HG02885 (cell line): Measurements from ENCODE around the gene STAC2.

Source experiments
- ATAC-seq: cut with Tn5 transposase; IDR thresholded peaks from one replicate; pipeline ENCODE4 v1.9.1; 2021; ENCODE audit warnings: mild to moderate bottlenecking; ENCODE audit not compliant: unreplicated experiment, poor library complexity

STAC2 gene

DNA sequence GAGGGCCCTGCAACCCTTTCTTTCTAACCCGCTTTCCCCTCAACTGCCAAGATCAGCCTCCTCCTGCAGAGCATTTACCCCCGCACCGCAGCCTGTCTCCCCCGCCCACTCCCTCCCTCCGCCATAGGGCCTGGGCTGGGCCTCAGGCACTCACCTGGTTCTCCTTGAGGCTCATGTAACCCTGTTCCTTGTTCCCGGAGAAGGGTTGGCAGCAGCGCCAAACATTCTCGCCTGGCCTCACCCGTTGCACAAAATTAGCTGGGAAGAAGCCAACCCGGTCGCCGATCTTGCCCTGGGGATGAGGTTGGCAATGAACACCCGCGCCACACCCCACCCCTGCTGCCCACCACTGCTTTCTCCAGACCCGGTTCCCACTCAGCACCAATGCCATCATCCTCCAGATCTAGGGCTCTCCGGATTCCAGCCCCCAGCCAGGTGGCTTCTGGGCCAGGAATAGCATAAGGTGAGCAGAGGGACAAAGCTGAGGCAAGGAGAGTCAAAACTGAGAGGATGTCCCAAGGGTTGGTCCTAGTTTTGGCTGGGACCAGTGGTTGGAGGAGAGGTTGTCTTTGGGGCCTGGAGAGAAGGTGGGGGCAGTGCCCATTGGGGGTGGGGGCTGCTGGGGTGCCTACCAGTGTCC is 12.8 kb downstream of the STAC2 start:
- ATAC-seq = no peak

- ATAC-seq = no peak
Observed at GRCh38 chr17:39212195-39212810, 13.4 kb downstream of the STAC2 start.

DNA sequence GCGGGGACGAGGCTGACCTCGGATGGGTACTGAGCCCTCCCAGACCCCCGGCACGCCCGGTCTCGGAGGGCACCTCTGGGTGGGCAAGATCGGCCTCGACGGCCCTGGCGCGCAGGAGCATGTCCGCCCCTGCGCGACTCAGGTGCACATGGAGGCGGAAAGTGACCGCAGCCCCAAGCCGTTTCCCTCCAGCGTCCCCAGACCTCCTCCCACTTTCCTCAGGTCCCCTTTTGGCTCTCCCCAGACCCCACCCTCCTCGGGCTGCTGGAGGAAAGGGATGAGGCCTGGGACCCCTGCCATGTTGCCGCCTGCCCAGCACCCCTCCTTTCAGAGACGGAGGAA is 15.7 kb downstream of the STAC2 start:
- no peak for ATAC-seq

DNA sequence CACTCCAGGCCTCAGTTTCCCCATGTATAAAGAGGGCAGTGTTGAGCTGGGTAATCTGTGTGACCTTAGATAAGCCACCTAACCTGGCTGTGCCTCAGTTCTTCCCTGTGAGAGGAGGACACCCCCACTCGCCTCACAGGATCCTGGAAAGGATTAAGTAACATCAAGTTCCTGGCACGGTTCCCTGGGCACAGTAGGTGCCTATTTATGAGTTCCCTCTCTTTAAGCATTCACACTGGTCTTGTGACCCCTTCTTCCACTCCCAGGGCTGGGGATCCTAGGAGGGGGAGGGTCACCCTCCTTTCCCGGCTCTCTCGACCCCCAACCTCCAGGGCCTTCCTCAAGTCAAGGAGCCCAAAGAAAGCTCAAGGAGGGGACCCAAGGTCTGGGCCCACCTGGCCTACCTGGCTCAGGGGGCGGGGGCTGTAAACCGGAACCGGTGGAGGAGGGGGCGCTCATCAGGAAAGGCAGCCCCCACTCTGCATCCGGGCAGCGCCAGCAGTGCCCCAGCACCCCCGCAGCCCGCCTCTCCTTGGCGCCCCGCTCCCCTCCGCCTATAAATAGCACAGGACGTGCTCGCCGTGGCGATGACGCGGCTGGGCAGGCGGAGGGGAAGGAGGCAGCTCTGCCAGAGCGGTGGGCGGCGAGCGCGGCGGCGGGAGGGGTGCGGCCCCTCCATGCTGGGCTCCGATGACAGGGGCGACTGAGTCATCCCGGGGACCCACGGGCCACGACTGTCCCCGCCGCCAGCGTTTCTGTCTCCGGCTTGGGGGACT is 16.2 kb downstream of the STAC2 start:
- ATAC-seq = no peak

GRCh38 chr17:39208893-39209292 is 16.9 kb downstream of the STAC2 start:
- ATAC-seq = peak; percentile 56

DNA sequence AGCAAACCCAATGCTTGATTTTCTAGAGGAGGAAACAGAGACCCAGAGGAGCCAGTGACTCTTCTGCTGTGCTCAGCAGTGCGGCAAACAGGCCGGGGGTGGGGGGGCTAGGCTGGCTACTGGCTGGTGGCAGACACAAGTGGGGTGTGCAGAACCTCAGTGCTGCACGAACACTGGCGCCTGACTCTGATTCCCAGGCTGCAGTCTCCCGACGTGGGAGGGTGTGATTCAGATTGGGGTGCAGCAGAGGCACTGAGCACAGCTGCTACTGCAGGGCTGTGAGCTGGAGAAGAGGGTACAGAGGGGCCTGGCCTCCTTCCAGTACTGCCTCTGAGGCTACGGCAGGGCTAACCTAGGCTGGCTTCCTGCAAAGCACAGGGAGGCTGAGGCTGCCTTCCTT is 17.6 kb downstream of the STAC2 start:
- ATAC-seq = no peak

GRCh38 chr17:39205112-39205526 is 20.6 kb downstream of the STAC2 start:
- ATAC-seq = no peak

DNA sequence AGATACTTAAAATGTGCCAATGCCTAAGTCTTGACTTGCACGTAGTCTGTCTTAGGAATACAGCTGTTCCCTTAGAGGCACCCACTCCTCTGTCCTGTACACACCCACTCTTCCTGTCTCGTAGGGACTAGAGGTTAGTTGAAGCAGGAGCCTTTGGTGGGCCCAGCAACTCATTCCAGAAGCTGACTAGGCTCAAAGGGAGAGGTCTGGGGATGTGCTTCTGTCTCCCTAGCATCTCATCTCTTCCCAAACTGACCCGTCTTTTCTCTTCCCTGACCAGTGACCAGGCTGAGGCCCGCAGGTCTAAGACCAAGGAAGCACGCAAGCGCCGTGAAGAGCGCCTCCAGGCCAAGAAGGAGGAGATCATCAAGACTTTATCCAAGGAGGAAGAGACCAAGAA is 21.5 kb downstream of the STAC2 start:
- no peak for ATAC-seq

- ATAC-seq = no peak
Observed at GRCh38 chr17:39200957-39201510, 24.7 kb downstream of the STAC2 start.

GRCh38 chr17:39200070-39200879 is 25.5 kb downstream of the STAC2 start, which contains the start of gene RPL19:
Gene RPL19, plus strand, starts transcription at chr17:39200283. Its CDS starts 62 bp downstream, at chr17:39200345.
- ATAC-seq = peak; percentile 66

DNA sequence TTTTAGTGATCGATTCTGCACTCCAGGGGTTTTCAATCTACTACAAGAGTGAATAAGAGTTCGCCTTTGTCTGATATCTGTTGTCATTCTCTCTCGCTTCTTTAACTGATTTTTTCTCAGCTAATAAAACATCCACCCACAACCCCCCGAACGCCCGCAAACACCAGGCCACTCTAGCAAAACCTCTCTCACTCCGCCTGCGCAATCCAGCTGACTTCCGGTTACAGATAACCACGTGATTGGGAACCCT is 26.0 kb downstream of the STAC2 start:
- ATAC-seq = peak; percentile 64

GRCh38 chr17:39198186-39198566 is 27.6 kb downstream of the STAC2 start:
- ATAC-seq = no peak

DNA sequence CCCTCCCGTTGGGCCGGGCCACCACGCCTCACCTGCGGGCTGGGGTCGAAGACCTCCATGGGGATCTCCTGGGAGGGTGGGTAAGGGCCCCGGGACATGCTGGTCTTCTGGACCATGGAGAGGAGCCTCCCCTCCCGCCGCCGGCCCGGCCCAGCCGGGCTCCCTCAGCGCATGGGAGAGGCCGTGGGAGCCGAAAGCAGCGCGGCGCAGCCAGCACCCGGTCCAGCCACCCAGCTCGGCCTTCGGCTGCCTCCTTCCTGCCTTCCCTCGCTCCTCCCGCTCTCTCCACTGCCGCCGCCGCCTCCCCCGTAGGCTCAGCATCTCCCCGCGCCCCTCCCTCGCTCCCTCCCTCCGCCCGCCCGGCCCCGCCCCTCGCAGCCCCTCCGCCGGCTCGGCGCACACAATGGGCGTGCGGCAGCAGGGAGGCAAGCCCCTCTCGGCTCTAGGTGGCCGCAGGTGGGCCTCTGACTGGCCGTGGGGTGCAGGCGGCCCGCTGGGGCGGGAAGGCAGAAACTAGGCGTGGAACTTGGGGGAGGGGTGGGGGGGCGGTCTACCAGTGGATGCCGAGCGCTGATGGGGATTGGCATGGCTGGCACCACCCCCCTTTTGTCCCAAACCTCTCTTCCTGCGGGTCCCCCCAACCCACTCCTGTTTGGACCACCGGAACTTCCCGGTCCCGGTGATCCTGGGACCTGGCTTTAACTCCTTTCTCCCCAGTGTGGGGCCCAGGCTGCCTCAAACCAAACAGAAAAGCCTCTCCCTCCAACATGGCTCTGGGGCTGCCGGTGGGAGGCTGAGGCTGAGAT is 28.2 kb downstream of the STAC2 start, which contains the start of gene CACNB1:
Gene CACNB1 (minus strand): TSS at position 290 of the 806 bp plus-strand sequence. CDS start 174 bp downstream, at position 116.
- ATAC-seq = peak; percentile 50

- no peak for ATAC-seq
Observed at GRCh38 chr17:39196808-39197291, 28.9 kb downstream of the STAC2 start.

DNA sequence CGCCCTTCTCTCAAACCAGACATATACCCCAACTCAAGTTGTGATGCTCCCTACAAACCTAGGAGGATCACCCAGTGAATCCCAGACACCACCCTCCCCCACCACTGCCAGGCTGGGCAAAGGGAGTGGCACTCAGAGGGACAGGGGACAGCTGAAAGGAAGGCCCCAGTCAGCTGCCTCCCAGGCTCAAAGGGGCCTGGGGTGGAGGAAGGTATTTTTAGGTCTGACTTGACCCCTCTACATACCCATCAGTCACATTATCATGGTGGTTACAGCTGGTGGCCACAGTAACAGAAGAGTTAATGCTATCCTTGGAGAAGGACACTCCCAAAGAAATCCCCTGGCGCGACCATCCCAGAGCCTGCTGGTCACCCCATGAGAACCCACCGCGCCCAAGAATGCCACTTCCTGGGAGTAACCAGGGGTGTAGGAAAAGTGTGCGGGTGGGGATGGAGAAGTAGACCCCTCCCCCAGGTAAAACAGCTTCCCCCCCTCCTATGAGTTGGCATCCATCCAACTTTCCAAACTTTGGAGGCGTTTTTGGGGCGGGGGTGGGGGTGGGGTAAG is 29.4 kb downstream of the STAC2 start:
- ATAC-seq = no peak

GRCh38 chr17:39195568-39196160 is 30.1 kb downstream of the STAC2 start:
- ATAC-seq = no peak

GRCh38 chr17:39194985-39195524 is 30.7 kb downstream of the STAC2 start:
- no peak for ATAC-seq

- no peak for ATAC-seq
Observed at GRCh38 chr17:39194089-39194984, 31.4 kb downstream of the STAC2 start.
